Gastroesophageal sphincter (tissue), 4 donors: ENCODE measurements around the gene TGFBR2. TPM values are rescaled to one million over a fixed set of nuclear protein-coding genes. Genes with fewer than 3 reads are reported as not detected.

ENCODE experiments used
- ATAC-seq: fragments of 150-250 bp; one replicate; pipeline ENCODE4 v1.9.1; 2016; ENCODE audit warnings: mild to moderate bottlenecking, moderate library complexity
- H3K27ac ChIP-seq, 4 donors: fragments of 200-600 bp; sonication (generic) in 3 of 4; 1 replicate in 3 of 4; 2 replicates in 1 of 4; pipeline ENCODE4 v1.5.1; 2016 to 2019
- H3K27me3 ChIP-seq: fragments of 200-600 bp; sonication (generic); one replicate; pipeline ENCODE4 v1.5.1; 2019
- H3K36me3 ChIP-seq, 2 donors: fragments of 200-600 bp; sonication (generic); one replicate each; pipeline ENCODE4 v1.5.1; 2019; ENCODE audit warnings: control low read depth in 1 of 2
- H3K4me1 ChIP-seq, 3 donors: fragments of 200-600 bp; sonication (generic); 1 replicate in 2 of 3; 2 replicates in 1 of 3; pipeline ENCODE4 v1.5.1; 2016 to 2019; ENCODE audit warnings: control low read depth in 2 of 3
- H3K4me3 ChIP-seq, 2 donors: fragments of 200-600 bp; sonication (generic); one replicate each; pipeline ENCODE4 v1.5.1; 2019; ENCODE audit warnings: mild to moderate bottlenecking in 1 of 2, moderate library complexity in 1 of 2
- H3K9me3 ChIP-seq, 3 donors: fragments of 200-600 bp; sonication (generic); one replicate each; pipeline ENCODE4 v1.5.1; 2017 to 2019; ENCODE audit warnings: control low read depth in 2 of 3
- EP300 ChIP-seq: sonication (generic); formaldehyde crosslinking; IDR thresholded peaks from one replicate; pipeline ENCODE4 v1.6.1; 2017; ENCODE audit warnings: antibody characterized with exemption, mild to moderate bottlenecking
- POLR2A ChIP-seq, 2 donors: fragments of 450-650 bp; IDR thresholded peaks; one replicate each; pipeline ENCODE4 v1.6.1; 2017; ENCODE audit warnings: antibody characterized with exemption in 2 of 2, mild to moderate bottlenecking in 2 of 2, moderate library complexity in 1 of 2
- POLR2AphosphoS5 ChIP-seq: sonication (generic); formaldehyde crosslinking; IDR thresholded peaks from one replicate; pipeline ENCODE4 v1.6.1; 2017; ENCODE audit warnings: antibody characterized with exemption
- WGBS, 2 donors: methylation state at CpG; one replicate each; pipeline ENCODE4 v1.1.5; 2018; ENCODE audit warnings: low coverage in 1 of 2; 5-methylcytosine and 5-hydroxymethylcytosine counted together
- total RNA-seq, 4 donors: library from RNA; depleted of rRNA; stranded (reverse); fragments of >200 nt; gene quantifications; one replicate each; pipeline ENCODE4 v1.1.0, GENCODE V29; 2016
- TF ChIP-seq, protein P1 (sequence below), 4 experiments: fragments of 200-600 bp in 2 of 4; fragments of 450-650 bp in 2 of 4; sonication (generic) in 1 of 4; IDR thresholded peaks; one replicate each; pipeline ENCODE4 v1.5.1; 2017 to 2019; ENCODE audit warnings: antibody characterized with exemption in 4 of 4, mild to moderate bottlenecking in 2 of 4, moderate library complexity in 2 of 4

Gene TGFBR2
- total RNA-seq, 4 donors from 2014 or later = 174 to 297 (median 231) TPM

DNA sequence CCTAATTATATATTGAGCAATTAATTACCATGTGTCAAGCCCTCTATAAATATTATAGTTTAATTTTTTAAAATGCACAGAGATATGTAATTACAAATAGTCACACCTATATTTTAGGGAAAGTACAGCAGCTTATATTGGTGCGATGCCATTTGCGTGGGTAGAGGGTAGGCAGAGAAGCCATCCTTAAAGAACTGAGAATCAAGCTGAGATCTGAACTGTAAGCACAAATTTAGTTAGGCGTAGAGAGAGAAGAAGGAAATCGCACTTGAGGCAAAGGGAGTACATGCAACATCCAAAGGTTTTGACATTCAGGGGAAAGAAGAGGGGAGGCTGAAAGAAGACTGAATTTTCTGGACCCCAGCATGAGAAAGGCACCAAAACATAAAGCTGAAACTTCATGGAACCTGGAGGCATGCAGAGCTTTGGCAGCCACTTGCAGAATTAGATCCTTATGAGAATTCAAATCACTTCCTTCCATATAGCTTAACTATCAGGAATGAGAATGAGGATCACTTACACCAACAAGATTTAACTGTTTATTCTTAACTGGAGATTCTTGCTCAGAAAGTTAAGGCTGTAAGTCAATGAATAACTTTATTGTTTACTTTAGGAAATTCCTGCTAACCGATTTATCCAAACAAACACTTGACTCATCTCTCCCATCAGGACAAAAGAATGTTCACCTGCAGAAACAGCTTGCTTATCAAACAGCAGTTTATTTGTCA, 114.3 kb downstream of the TGFBR2 start:
- Histone ChIP-seq H3K27ac (no peak overlapping the region), H3K9me3 (no peaks in the 10 kb centered on the region), H3K36me3 (peaks cover 0 to 3% of the 10 kb centered on the region in 2 donors), H3K27me3 (no peaks in the 10 kb centered on the region), H3K4me3 (no peak overlapping the region), H3K4me1 (no peaks in the 10 kb centered on the region)
- no peak for TF ChIP-seq POLR2A (IDR thresholded peaks at IDR 0.05)
- no peak for TF ChIP-seq EP300
- TF ChIP-seq POLR2AphosphoS5 = no peak
- TF ChIP-seq, protein P1, sequence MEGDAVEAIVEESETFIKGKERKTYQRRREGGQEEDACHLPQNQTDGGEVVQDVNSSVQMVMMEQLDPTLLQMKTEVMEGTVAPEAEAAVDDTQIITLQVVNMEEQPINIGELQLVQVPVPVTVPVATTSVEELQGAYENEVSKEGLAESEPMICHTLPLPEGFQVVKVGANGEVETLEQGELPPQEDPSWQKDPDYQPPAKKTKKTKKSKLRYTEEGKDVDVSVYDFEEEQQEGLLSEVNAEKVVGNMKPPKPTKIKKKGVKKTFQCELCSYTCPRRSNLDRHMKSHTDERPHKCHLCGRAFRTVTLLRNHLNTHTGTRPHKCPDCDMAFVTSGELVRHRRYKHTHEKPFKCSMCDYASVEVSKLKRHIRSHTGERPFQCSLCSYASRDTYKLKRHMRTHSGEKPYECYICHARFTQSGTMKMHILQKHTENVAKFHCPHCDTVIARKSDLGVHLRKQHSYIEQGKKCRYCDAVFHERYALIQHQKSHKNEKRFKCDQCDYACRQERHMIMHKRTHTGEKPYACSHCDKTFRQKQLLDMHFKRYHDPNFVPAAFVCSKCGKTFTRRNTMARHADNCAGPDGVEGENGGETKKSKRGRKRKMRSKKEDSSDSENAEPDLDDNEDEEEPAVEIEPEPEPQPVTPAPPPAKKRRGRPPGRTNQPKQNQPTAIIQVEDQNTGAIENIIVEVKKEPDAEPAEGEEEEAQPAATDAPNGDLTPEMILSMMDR (IDR thresholded peaks at IDR 0.05) = no peak
- WGBS, 2 donors = 58 to 84% methylated on average over 3 to 5 of the region's 5 CpGs
- ATAC-seq = no peak

DNA sequence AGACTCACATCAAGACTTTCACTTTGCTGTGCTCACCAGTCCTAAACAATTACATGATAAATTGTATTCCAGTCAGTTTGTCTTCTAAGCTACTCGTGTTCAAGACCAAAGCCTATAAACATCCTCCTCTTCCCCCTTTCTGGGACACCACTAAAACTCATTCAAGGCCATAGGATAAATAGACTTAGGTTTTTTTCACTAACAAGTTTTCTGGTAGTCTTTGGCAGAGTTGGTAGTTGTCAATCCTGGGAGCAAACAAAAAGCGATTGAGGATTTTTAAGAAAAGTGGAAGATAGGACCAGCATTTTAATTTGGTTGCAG, 114.9 kb downstream of the TGFBR2 start:
- H3K4me1 ChIP-seq = no peaks in the 10 kb centered on the region
- no peaks in the 10 kb centered on the region for H3K9me3 ChIP-seq
- H3K36me3 ChIP-seq = no peaks in the 10 kb centered on the region
- WGBS, 2 donors = 47 to 73% methylated on average over 2 of the region's 2 CpGs
- no peak for ATAC-seq
- H3K27me3 ChIP-seq = no peaks in the 10 kb centered on the region
- TF ChIP-seq POLR2AphosphoS5 = no peak
- no peak for TF ChIP-seq EP300
- no peak for TF ChIP-seq POLR2A (IDR thresholded peaks at IDR 0.05)
- TF ChIP-seq, protein P1 (IDR thresholded peaks at IDR 0.05) = no peak
- no peak overlapping the region for H3K27ac ChIP-seq
- H3K4me3 ChIP-seq = no peak overlapping the region

DNA sequence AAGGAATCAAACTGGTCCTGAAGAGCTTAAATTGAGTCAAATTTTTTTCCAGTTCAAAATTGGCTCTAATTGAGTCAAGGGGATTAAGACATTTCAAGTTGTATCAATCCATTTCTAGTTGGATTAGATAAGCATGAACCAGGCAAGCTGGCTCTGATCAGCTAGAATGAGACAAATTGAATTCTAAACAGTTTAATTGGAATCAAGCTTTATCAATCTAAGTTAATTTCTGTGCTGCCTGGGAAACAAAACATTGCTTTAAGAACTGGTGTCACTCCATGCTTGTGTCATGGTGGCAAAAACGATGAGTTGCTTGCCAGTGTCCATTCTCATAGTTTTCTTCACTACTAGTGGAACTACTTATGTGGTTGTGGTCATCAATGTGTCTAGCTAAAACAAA, 116.8 kb downstream of the TGFBR2 start:
- WGBS, 2 donors = 80 to 91% methylated on average over 1 of the region's 1 CpG
- ATAC-seq = no peak

DNA sequence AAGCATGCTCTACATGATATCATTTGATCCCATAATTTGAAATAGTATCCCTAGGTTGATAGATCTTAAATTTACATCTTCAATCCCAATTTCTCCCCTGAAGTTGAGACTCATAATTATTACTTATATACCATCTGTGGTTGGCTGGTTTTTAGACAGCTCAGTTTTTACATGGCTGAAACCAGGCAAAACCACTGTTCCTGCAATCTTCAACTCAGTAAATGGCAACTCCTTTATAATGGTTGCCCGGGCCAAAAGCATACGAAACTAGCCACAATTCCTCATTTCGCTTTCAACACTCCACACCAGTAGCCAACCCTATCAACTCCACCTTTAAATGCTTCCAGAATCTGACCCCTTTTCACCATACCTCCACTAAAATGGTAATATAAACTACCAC, 118.5 kb downstream of the TGFBR2 start:
- 93 to 100% methylated on average over 3 of the region's 3 CpGs for WGBS, 2 donors
- Histone ChIP-seq H3K4me1 (no peaks in the 10 kb centered on the region), H3K9me3 (no peaks in the 10 kb centered on the region), H3K4me3 (no peak overlapping the region), H3K27me3 (no peaks in the 10 kb centered on the region), H3K36me3 (peaks cover 0 to 3% of the 10 kb centered on the region in 2 donors), H3K27ac (no peak overlapping the region)
- TF ChIP-seq POLR2AphosphoS5 = no peak
- no peak for TF ChIP-seq EP300
- TF ChIP-seq, protein P1 (IDR thresholded peaks at IDR 0.05) = no peak
- TF ChIP-seq POLR2A (IDR thresholded peaks at IDR 0.05) = no peak
- ATAC-seq = no peak

More for the DNA sequence above, 116.8 kb downstream of the TGFBR2 start:
- no peak for TF ChIP-seq EP300
- no peak for TF ChIP-seq POLR2A (IDR thresholded peaks at IDR 0.05)
- TF ChIP-seq, protein P1 (IDR thresholded peaks at IDR 0.05) = no peak
- no peak for TF ChIP-seq POLR2AphosphoS5
- Histone ChIP-seq H3K27ac (no peak overlapping the region), H3K27me3 (no peaks in the 10 kb centered on the region), H3K4me3 (no peak overlapping the region), H3K9me3 (no peaks in the 10 kb centered on the region), H3K4me1 (no peaks in the 10 kb centered on the region), H3K36me3 (peaks cover 0 to 3% of the 10 kb centered on the region in 2 donors)

DNA sequence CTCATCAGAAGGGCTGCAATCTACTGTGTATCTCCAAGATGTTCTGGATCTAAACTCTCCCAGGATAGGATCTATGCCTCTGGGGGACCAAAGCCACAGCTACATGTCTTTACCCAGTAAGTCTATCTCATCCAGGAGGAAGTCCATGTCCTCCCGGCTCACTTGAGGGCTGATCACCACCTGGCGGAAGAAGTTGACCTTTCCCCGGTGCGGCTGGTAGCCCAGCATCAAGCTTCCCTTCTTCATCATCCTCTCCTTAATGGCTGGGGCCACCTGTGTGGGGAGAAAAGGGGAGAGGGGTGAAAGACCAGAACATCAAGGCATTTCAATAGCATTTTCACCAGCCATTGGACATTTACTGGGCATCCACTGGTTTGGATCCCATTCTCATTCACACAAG, 121.7 kb downstream of the TGFBR2 start:
- H3K9me3 ChIP-seq = no peaks in the 10 kb centered on the region
- 80% methylated on average over 1 of the region's 4 CpGs; no CpG with 5 or more reads in 1 of the 2 donors for WGBS, 2 donors
- TF ChIP-seq, protein P1 (IDR thresholded peaks at IDR 0.05) = no peak
- TF ChIP-seq POLR2A (IDR thresholded peaks at IDR 0.05) = no peak
- TF ChIP-seq EP300 = no peak
- H3K27me3 ChIP-seq = no peaks in the 10 kb centered on the region
- peaks cover 0 to 3% of the 10 kb centered on the region in 2 donors for H3K36me3 ChIP-seq
- no peaks in the 10 kb centered on the region for H3K4me1 ChIP-seq
- H3K27ac ChIP-seq = no peak overlapping the region
- no peak for ATAC-seq
- no peak overlapping the region for H3K4me3 ChIP-seq
